GM18868 (cell line): Measurements from ENCODE around the gene PMEPA1.

Experiments used
- ATAC-seq: cut with Tn5 transposase; IDR thresholded peaks from one replicate; pipeline ENCODE4 v1.9.1; 2021; ENCODE audit warnings: mild to moderate bottlenecking, moderate library complexity; ENCODE audit not compliant: unreplicated experiment

The PMEPA1 gene

GRCh38 chr20:57712851-57713504, 3.2 kb upstream of the PMEPA1 start:
- no peak for ATAC-seq

DNA sequence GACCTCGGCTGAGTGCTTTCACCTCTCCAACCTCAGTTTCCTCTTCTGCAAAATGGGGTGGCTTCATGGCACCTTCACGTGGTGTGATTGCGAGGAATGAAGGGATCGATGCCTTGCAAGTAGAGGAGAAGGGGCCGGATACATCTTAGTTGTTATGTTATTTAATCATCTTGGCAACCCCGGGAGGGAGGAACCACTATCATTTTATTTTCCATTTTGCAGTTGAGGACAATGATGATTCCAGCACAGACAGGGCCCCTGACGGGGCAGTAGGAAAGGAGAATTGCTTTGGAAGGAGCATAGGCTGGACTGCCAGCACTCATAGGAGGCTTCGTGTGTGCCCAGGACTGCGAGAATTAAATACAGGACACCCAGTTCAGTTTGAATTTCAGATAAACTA, 2.5 kb upstream of the PMEPA1 start:
- ATAC-seq = no peak

DNA sequence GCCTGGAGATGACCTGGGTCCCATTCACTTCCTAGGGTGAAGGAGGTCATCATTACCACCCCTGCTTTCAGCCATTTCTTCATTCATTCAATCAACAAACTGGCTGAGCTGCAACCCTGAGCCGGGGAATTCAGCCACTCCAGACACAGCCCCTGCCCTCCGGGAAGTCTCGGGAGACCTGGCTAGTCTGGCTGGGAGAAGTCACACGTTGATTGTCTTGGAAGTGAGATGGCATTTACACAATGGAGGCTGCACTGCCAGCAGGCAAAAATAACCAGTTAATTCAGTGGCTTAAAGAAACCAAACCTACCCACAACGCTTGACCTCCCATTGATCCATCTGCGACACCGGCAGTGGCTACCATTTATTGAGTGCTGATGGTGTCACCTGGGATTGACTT, 2.0 kb upstream of the PMEPA1 start:
- no peak for ATAC-seq

DNA sequence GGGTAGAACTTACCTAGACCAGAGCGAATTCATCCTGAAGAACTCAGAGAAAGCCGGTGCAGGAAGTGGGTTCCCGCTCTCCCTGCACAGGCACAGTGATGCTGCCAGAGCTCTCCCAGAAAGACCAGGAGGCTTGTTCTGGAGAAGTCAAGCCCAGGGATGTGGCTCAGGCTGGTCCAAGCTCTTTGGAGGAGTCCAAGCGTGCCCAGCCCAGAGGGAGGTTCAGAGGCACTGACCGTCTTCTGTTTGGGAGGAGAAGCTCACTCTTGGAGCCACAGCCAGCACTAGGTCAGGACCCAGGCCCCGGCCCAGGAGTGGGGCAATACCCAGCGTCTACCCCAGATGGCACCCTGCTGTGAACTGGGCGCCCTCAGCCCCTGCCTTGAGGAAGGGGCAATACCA, 1.5 kb upstream of the PMEPA1 start:
- no peak for ATAC-seq

DNA sequence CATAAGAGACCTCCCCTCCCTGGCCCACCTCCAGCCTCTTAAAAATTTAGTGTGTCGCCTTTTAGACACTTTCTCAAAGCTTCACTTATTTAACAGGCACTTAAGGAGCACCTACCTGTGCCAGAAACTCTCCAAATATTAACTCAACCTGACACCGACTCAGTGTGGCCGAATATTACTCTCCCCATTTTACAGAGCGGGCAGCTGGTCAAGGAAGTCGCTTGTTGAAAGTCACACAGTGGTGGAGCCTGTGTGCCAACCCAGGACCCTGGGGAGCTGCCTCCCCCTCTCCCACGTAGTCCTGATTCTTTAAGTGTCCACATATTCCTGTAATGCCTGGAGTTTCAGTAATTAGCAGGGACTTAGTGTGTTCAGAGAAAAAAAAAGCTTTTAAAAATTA, 1.0 kb upstream of the PMEPA1 start:
- no peak for ATAC-seq

GRCh38 chr20:57708694-57709673, 831 bp downstream of the PMEPA1 start:
- ATAC-seq = no peak

DNA sequence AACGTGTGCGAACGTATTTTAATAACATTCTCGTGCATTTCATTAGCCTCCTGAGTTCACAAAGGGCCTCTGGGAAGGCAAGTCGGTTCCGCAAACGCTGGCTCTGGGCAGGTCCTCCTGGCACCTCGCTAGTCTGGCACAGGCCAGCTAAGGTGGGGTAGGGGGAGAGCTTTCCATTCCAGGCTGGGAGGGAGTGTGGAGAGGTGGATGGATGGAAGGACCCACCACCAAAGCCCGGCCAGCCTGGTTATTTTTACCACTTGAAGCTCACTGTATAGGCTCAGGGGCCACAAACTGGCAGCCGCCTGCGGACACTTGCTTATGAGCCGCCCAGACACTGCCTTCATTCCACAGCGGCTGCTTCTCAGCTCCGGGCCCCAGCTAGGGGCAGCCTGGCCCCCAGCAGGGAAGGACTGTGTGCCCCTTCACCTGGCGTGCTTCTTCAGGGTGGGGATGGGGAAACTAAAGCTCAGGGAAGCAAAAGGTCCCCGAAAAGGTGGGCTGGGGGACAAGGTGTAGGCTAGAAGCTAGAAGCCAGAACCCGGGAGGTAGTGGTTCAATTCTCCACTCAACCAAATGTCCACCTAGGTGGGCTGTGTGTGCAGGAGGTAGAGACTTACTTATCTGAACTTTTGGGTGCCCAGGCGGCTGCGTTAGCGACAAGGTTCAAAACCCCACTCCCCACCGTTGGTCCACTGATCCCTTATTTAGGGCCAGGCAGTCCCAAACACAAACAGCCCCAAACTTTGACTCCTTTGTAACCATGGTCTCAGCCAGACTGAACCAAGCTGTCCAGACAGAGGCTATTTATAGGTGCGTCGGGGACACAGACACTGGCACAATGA, 1.7 kb downstream of the PMEPA1 start:
- no peak for ATAC-seq

DNA sequence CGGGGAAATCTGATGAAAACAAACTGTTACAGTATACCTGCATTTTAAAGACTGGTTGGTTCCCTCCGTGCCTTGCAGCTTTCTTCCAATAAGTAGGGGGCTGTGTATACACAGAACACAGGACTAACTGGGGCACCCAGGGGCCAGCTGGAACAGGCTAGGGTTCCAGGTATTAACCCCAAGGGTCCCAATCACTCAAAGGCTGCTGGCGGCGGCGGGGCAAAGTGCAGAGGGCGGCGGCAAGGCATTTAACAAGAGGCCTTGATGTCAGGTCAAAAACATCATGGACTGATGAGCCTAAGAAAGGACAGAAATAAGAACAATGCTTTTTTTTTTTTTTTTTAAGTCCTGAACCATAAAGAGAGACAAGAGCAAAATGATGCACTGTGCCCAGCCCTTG, 2.5 kb downstream of the PMEPA1 start:
- no peak for ATAC-seq

DNA sequence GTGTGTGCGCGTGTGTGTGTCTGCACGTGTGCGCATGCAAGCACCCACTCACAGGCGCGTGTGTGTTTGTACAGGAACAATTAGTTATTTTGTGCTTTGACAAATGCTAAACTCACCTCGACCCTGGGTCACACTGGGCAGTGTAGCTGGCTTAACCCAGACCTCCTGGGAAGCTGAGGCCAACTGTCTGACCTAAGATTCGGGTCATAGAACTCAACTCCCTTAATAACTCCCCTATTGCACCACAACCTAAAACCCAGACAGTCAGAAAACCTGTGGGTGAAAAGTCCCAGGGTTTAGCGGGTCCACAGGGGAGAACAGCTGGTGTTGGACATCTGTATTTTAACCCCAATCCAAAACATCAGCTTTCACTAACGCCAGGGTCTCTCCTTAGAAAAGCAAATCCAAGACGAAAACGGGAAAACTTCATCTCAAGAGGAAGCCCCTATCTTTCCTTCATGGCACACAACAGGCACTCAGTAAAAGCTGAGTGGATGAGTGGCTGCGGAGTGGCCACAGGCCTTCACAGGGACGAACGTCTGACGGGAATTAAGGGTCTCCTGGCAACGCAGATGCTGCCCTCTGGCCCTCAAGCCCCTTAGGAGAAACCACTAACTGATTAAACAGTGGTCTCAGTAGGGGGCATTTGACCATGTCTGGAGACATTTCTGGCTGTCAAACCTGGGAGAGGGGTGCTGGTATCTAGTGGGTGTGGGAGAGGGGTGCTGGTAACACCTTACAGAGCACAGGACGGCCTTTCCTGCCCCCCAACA, 4.5 kb downstream of the PMEPA1 start:
- ATAC-seq = no peak

- ATAC-seq = no peak
Measured at GRCh38 chr20:57704245-57704644, 5.6 kb downstream of the PMEPA1 start.

- no peak for ATAC-seq
Measured at GRCh38 chr20:57703013-57703412, 6.8 kb downstream of the PMEPA1 start.

DNA sequence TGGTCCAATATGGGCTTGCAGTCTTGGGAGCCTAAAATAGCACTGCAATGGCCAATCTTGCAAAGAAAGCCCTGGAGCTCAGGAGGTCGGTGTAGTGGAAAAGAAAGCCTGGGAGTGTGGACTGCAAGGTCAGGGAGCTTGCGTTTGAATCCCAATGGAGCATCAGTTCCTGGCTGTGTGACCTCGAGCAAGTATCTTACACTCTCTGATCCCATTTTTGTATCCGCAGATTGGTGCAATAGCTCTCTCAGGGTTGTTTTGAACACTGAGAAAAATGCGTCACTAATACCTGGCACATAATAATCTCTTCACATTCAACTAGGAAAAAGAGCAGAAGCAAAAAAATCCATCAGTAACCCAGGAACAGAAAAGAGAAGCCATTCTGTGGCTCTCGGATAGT, 7.3 kb downstream of the PMEPA1 start:
- no peak for ATAC-seq

DNA sequence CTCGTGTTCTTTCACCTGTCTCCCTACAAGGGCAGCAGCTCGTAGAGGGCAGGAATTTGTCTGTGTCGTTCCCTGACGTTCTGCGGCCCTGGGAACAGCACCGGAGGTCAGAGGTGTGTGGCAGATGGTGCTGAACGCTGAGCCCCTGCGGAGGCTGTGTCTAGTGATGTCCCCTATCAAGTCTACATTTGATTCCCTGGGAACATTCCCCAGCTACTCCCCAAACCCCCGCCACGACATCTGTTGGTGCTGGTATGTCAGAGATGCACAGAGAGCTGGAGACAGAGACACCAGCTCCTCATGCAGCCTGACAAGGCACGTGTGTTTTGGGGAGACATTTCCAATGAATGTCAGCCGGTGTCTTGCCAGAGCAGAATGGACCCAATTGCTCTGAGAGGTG, 7.7 kb downstream of the PMEPA1 start:
- no peak for ATAC-seq

DNA sequence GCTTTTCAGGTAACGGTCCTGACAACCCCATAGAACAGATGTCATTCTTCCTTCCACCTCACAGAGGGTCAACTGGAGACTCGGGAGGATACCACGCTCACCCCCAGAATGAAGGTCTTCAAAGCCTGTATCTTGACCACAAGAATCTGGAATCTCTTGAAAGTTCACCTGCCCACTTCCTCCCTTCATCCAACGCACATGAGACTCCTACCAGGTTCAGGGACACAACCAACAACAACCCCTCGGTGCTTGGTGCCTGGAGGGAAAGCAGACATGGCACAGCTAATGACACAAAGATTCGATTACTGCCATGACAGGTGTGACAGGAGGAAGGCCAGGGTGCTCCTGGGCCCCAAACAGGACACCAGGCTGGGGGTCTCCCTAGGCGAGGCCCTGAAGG, 8.2 kb downstream of the PMEPA1 start:
- ATAC-seq = no peak

GRCh38 chr20:57701090-57701489, 8.7 kb downstream of the PMEPA1 start:
- ATAC-seq = no peak

DNA sequence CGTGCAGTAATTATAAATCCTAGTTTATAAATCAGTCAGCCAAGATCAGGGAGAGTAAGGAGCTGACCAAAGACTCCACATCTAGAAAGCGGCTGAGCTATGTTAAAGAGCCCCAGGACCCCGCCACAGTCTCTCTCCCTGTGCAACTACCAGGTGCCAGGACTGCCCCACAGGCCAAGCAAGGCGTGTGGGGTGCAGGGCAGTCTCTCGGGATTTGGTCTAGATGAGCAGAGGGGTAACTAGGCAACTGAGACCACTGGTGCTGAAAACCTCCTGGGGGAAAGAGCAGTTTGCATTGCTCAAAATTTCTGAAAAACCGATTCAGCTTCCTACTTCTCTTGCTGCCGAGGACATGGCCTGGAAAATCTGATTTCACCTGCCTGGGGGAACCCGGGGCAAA, 10.4 kb downstream of the PMEPA1 start:
- ATAC-seq = no peak

GRCh38 chr20:57698867-57699275, 10.9 kb downstream of the PMEPA1 start:
- ATAC-seq = no peak

GRCh38 chr20:57698116-57698866, 11.5 kb downstream of the PMEPA1 start:
- ATAC-seq = no peak

DNA sequence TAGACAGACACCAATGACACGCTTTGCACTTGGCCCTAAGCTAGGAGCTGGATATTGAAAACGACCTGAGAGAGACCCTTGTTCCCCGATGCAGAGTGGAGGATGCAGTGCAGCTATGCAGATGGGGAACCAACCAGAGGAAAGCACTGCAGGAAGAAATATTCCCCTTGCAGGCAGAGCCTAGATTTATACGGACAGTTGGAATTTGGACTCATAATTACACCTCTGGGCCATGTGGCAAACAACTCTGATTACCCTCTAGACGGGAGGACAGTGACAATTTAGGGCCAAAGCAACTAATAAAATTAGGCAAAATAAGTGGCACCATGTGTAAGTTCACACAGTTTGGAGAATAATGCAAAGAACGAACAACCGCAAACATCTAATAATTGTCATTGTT, 12.3 kb downstream of the PMEPA1 start:
- no peak for ATAC-seq

DNA sequence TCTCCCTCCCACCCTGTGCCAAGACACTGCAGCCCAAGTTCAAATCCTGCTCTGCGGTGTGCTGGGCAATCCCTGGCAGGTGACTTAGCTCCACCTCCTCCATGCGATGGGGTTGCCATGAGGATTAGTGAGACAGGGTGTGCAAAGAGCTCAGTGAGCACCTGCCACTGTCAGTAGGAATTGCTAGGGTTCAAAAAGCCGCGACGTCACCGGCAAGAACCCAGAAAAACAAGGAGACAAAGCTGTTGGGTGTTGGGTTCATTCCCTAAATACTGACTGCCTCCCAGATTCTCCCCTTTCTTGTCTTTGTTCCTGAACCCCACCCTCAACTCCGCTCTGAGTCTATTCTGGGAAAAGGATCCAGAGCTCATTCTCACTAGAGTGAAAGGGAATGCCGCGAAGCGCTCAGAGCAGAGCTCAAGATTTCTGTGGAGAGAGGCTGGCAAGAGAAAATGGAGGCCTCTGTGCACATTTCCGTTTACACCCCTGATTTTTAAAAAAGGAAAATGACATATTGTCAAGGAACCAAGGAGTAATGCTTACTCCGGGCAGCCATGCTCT, 13.3 kb downstream of the PMEPA1 start:
- ATAC-seq = no peak
